Testis (tissue), 3 donors: Measurements from ENCODE around the gene SDF2L1. TPM values are rescaled to one million over a fixed set of nuclear protein-coding genes. Genes with fewer than 3 reads are reported as not detected.

Experiments used
- DNase-seq: peaks from one replicate; pipeline ENCODE4 v3.0.0-alpha.2; 2019
- H3K27ac ChIP-seq, 2 donors: fragments of 200-600 bp; sonication (generic); one replicate each; pipeline ENCODE4 v1.5.1; 2019
- H3K27me3 ChIP-seq: fragments of 200-600 bp; sonication (generic); one replicate; pipeline ENCODE4 v1.5.1; 2019
- H3K36me3 ChIP-seq: fragments of 200-600 bp; sonication (generic); one replicate; pipeline ENCODE4 v1.5.1; 2017; ENCODE audit warnings: low read depth; ENCODE audit errors: missing control alignments
- H3K4me1 ChIP-seq: fragments of 200-600 bp; sonication (generic); one replicate; pipeline ENCODE4 v1.5.1; 2019
- H3K4me3 ChIP-seq, 2 donors: fragments of 200-600 bp; sonication (generic); one replicate each; pipeline ENCODE4 v1.5.1; 2017 to 2019
- H3K9me3 ChIP-seq: fragments of 200-600 bp; sonication (generic); one replicate; pipeline ENCODE4 v1.5.1; 2017
- POLR2A ChIP-seq: fragments of 450-650 bp; IDR thresholded peaks from one replicate; pipeline ENCODE4 v1.6.1; 2017; ENCODE audit warnings: antibody characterized with exemption, mild to moderate bottlenecking, moderate library complexity
- WGBS, 2 donors: methylation state at CpG; one replicate each; pipeline ENCODE4 v1.1.5; 2018; 5-methylcytosine and 5-hydroxymethylcytosine counted together
- intact Hi-C: fragments of 100-400 bp; cut with DNase I; formaldehyde crosslinking; loops from one replicate; pipeline ENCODE4 v1.15.1; 2023; ENCODE audit warnings: low total_unique reads
- polyA plus RNA-seq: library from polyadenylated mRNA; stranded (reverse); fragments of 350-450 nt; fragmentation: Illumina TruSeq; extraction: RNeasy Lipid Tissue Mini Kit (QIAGEN cat#74804); gene quantifications from one replicate; pipeline ENCODE4 v1.2.3, GENCODE V29; 2014; ENCODE audit warnings: low read depth, low replicate concordance; ENCODE audit not compliant: insufficient read depth
- total RNA-seq, 2 donors: library from RNA; depleted of rRNA; stranded (reverse); fragments of >200 nt; gene quantifications; one replicate each; pipeline ENCODE4 v1.2.3, GENCODE V29; 2016
- TF ChIP-seq, protein P1 (sequence below), 3 experiments: fragments of 450-650 bp in 2 of 3; fragments of 200-600 bp in 1 of 3; sonication (generic) in 1 of 3; IDR thresholded peaks; one replicate each; pipeline ENCODE4 v1.5.1; 2016 to 2019; ENCODE audit warnings: antibody characterized with exemption in 3 of 3, mild to moderate bottlenecking in 2 of 3, moderate library complexity in 1 of 3

The SDF2L1 gene
- total and polyA plus RNA-seq, 3 donors from 2014 or later, result 23.9 to 34.3 (median 33.0) TPM

DNA sequence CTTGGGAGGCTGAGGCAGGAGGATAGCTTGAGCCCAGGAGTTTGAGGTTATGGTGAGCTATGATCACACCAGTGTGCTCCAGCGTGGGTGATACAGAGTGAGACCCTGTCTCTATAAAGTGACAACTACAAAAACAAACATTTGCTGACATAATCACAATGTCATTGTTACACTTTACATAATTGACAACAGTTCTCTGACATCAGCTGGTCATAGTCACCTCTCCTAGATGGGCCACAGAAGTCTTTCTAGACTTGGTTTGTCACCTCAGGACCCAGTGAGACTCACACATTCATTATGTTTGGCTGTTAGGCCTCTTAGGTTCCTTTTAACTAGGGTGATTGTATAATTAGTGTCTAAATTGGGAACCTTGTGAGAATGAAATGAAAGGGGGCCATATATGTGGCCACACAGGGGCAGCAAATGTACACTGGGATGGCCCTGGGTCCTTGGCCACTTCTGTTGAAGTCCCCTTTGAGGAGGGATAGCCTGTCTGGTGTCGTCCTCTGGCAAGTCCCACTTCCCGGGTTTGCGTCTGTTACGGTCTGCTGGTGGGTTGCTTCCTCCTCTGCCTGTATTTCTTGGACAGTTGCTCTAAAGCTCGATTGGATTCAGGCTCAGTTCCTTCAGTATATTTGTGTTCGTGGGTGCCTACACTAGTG lies 17.9 kb downstream of the SDF2L1 start:
- intact Hi-C loops, result no loop called here
- Histone ChIP-seq H3K36me3 (no peaks in the 10 kb centered on the region), H3K27me3 (no peaks in the 10 kb centered on the region), H3K4me1 (no peaks in the 10 kb centered on the region), H3K9me3 (no peaks in the 10 kb centered on the region), H3K27ac (no peak overlapping the region), H3K4me3 (no peak overlapping the region)
- WGBS, 2 donors, result 84 to 89% methylated on average over 7 of the region's 7 CpGs
- DNase-seq, result no peak
- TF ChIP-seq POLR2A, result no peak
- TF ChIP-seq, protein P1, sequence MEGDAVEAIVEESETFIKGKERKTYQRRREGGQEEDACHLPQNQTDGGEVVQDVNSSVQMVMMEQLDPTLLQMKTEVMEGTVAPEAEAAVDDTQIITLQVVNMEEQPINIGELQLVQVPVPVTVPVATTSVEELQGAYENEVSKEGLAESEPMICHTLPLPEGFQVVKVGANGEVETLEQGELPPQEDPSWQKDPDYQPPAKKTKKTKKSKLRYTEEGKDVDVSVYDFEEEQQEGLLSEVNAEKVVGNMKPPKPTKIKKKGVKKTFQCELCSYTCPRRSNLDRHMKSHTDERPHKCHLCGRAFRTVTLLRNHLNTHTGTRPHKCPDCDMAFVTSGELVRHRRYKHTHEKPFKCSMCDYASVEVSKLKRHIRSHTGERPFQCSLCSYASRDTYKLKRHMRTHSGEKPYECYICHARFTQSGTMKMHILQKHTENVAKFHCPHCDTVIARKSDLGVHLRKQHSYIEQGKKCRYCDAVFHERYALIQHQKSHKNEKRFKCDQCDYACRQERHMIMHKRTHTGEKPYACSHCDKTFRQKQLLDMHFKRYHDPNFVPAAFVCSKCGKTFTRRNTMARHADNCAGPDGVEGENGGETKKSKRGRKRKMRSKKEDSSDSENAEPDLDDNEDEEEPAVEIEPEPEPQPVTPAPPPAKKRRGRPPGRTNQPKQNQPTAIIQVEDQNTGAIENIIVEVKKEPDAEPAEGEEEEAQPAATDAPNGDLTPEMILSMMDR (IDR thresholded peaks at IDR 0.05), result no peak

DNA sequence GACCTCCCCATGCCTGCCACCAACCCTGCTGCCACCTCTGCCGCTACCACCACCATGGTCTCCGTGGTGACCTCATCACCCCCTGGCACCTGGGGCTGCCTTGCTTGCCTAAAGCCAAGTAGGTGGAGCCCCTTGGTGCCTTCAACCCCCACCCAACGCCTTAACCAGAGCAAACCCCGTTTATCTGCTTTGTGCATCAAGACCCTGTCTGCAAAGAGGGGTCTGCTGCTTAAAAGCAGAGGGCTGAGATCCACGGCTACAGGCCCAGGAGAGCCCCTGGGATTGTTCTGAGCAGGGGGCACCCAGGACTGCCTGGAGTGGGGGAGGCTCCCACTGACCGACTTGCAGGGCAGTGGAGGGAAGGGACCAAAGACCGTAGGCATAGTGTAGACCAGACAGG lies 18.8 kb downstream of the SDF2L1 start:
- Histone ChIP-seq H3K27ac (no peak overlapping the region), H3K36me3 (no peaks in the 10 kb centered on the region), H3K9me3 (no peaks in the 10 kb centered on the region), H3K27me3 (no peaks in the 10 kb centered on the region), H3K4me3 (no peak overlapping the region), H3K4me1 (peaks cover 6% of the 10 kb centered on the region)
- intact Hi-C loops, result no loop called here
- DNase-seq, result no peak
- 72 to 78% methylated on average over 5 to 7 of the region's 7 CpGs for WGBS, 2 donors
- TF ChIP-seq POLR2A, result no peak
- TF ChIP-seq, protein P1 (IDR thresholded peaks at IDR 0.05), result no peak

DNA sequence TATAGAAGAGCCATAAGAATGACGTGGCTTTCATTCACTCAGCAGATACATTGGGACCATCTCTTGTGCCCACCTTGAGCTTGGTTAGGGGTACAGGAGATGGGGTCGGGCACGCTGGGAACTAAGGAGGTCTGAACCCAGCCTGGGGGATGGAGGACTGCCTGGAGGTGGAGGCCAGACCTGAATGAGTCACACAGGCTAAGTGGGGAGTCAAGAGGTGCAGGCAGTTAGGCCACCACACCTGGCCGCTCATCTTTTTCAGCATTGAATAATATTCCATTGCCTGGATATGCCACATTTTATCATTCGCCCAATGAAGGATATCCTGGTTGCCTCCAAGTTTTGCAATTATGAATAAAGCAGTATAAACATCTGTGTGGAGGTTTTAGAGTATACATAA lies 19.9 kb downstream of the SDF2L1 start:
- Histone ChIP-seq H3K4me3 (no peak overlapping the region), H3K4me1 (peaks cover 6% of the 10 kb centered on the region), H3K27me3 (no peaks in the 10 kb centered on the region), H3K9me3 (no peaks in the 10 kb centered on the region), H3K36me3 (no peaks in the 10 kb centered on the region), H3K27ac (no peak overlapping the region)
- intact Hi-C loops, result no loop called here
- TF ChIP-seq POLR2A, result no peak
- TF ChIP-seq, protein P1 (IDR thresholded peaks at IDR 0.05), result no peak
- DNase-seq, result no peak
- WGBS, 2 donors, result 91 to 94% methylated on average over 5 of the region's 5 CpGs

DNA sequence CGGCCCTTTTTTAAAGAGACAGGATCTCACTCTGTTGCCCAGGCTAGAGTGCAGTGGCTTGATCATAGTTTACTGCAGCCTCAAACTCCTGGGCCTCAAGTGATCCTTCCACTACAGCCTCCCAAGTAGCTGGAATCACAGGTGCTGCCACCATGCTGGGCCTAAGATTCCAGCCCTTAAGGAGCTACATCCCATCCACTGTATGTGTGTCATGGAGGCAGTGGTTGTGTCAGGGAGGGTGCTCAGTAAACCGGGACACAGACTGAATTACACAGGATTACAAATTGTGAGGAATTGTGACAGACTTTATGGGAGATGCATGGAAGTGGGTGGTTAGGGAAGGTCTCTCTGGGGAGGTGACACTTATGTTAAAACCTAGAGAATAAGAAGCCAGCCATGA lies 21.6 kb downstream of the SDF2L1 start:
- 85 to 91% methylated on average over 1 to 2 of the region's 2 CpGs for WGBS, 2 donors
- TF ChIP-seq, protein P1 (IDR thresholded peaks at IDR 0.05), result no peak
- TF ChIP-seq POLR2A, result no peak
- peaks cover 6% of the 10 kb centered on the region for H3K4me1 ChIP-seq
- H3K4me3 ChIP-seq, result no peak overlapping the region
- no peaks in the 10 kb centered on the region for H3K9me3 ChIP-seq
- intact Hi-C loops, result no loop called here
- no peak for DNase-seq
- H3K27me3 ChIP-seq, result no peaks in the 10 kb centered on the region
- no peaks in the 10 kb centered on the region for H3K36me3 ChIP-seq
- H3K27ac ChIP-seq, result no peak overlapping the region
